Measurements from ENCODE around the gene NTRK3.

Gene NTRK3

GRCh38 chr15:88232771-88233201 is 23.8 kb downstream of the NTRK3 start:
- DNase-seq (ENCODE audit: low read depth in 2 of 3, low spot score in 1 of 3): no peak

GRCh38 chr15:88231909-88232644 is 24.5 kb downstream of the NTRK3 start:
- DNase-seq (ENCODE audit: low read depth in 2 of 3, low spot score in 1 of 3): no peak

GRCh38 chr15:88230823-88231222 is 25.7 kb downstream of the NTRK3 start:
- no peak for DNase-seq (ENCODE audit: low read depth in 2 of 3, low spot score in 1 of 3)

- no peak for DNase-seq (ENCODE audit: low read depth in 2 of 3, low spot score in 1 of 3)
These were observed 31.1 kb downstream of the NTRK3 start for GRCh38 chr15:88225461-88225860.

- DNase-seq (ENCODE audit: low read depth in 2 of 3, low spot score in 1 of 3): no peak
These were observed 33.5 kb downstream of the NTRK3 start for GRCh38 chr15:88223084-88223483.

GRCh38 chr15:88221836-88222235 is 34.7 kb downstream of the NTRK3 start:
- DNase-seq (ENCODE audit: low read depth in 2 of 3, low spot score in 1 of 3): no peak

- DNase-seq (ENCODE audit: low read depth in 2 of 3, low spot score in 1 of 3): no peak
These were observed 35.9 kb downstream of the NTRK3 start for GRCh38 chr15:88220443-88221335.

- DNase-seq (ENCODE audit: low read depth in 2 of 3, low spot score in 1 of 3): no peak
These were observed 36.9 kb downstream of the NTRK3 start for GRCh38 chr15:88219623-88220022.

GRCh38 chr15:88218557-88219221 is 37.9 kb downstream of the NTRK3 start:
- no peak for DNase-seq (ENCODE audit: low read depth in 2 of 3, low spot score in 1 of 3)

GRCh38 chr15:88215066-88215648 is 41.4 kb downstream of the NTRK3 start:
- no peak for DNase-seq (ENCODE audit: low read depth in 2 of 3, low spot score in 1 of 3)

- no peak for DNase-seq (ENCODE audit: low read depth in 2 of 3, low spot score in 1 of 3)
These were observed 47.4 kb downstream of the NTRK3 start for GRCh38 chr15:88209111-88209510.

GRCh38 chr15:88208396-88208795 is 48.1 kb downstream of the NTRK3 start:
- no peak for DNase-seq (ENCODE audit: low read depth in 2 of 3, low spot score in 1 of 3)

- DNase-seq (ENCODE audit: low read depth in 2 of 3, low spot score in 1 of 3): no peak
These were observed 49.0 kb downstream of the NTRK3 start for GRCh38 chr15:88207565-88207964.

- no peak for DNase-seq (ENCODE audit: low read depth in 2 of 3, low spot score in 1 of 3)
These were observed 52.0 kb downstream of the NTRK3 start for GRCh38 chr15:88204584-88204983.

- DNase-seq (ENCODE audit: low read depth in 2 of 3, low spot score in 1 of 3): no peak
These were observed 54.3 kb downstream of the NTRK3 start for GRCh38 chr15:88202231-88202630.

GRCh38 chr15:88201207-88201606 is 55.3 kb downstream of the NTRK3 start:
- no peak for DNase-seq (ENCODE audit: low read depth in 2 of 3, low spot score in 1 of 3)

GRCh38 chr15:88196961-88197360 is 59.6 kb downstream of the NTRK3 start:
- no peak for DNase-seq (ENCODE audit: low read depth in 2 of 3, low spot score in 1 of 3)

GRCh38 chr15:88194162-88194561 is 62.4 kb downstream of the NTRK3 start:
- no peak for DNase-seq (ENCODE audit: low read depth in 2 of 3, low spot score in 1 of 3)

GRCh38 chr15:88193415-88193814 is 63.1 kb downstream of the NTRK3 start:
- no peak for DNase-seq (ENCODE audit: low read depth in 2 of 3, low spot score in 1 of 3)

- DNase-seq (ENCODE audit: low read depth in 2 of 3, low spot score in 1 of 3): no peak
These were observed 64.8 kb downstream of the NTRK3 start for GRCh38 chr15:88191812-88192165.

GRCh38 chr15:88190232-88190631 is 66.3 kb downstream of the NTRK3 start:
- DNase-seq (ENCODE audit: low read depth in 2 of 3, low spot score in 1 of 3): no peak

Data from stimulated activated CD4-positive, alpha-beta T cell treated with anti-CD3 and anti-CD28 coated beads, Interleukin-12 subunit alpha, Interleukin-12 subunit beta, amount 100 ng/mL, for 48 hours (primary cell).